G401 (cell line): ENCODE results near the gene GRK3. TPM values are rescaled to one million over a fixed set of nuclear protein-coding genes. Genes with fewer than 3 reads are reported as not detected.
"Not testable (repeated sequence)": the region's sequence is repeated elsewhere in the genome, so short reads cannot be mapped to it uniquely, and the experiment has no call there.

ENCODE experiments used
- DNase-seq: peaks from one replicate; pipeline ENCODE4 v3.0.0-alpha.2; 2015; ENCODE audit warnings: low spot score
- in situ Hi-C: cut with HindIII; loops from 2 replicates; pipeline ENCODE4 v1.10.0; 2016; ENCODE audit warnings: low sequenced_read_pairs, mixed read lengths
- total RNA-seq: library from RNA; depleted of rRNA; stranded (reverse); fragments of >200 nt; shearing (Covaris generic); gene quantifications from 2 replicates; pipeline ENCODE4 v1.2.3, GENCODE V29; 2014; rRNA removed

Gene GRK3
- total RNA-seq = 6.8 and 16.3 TPM in 2 replicates

DNA sequence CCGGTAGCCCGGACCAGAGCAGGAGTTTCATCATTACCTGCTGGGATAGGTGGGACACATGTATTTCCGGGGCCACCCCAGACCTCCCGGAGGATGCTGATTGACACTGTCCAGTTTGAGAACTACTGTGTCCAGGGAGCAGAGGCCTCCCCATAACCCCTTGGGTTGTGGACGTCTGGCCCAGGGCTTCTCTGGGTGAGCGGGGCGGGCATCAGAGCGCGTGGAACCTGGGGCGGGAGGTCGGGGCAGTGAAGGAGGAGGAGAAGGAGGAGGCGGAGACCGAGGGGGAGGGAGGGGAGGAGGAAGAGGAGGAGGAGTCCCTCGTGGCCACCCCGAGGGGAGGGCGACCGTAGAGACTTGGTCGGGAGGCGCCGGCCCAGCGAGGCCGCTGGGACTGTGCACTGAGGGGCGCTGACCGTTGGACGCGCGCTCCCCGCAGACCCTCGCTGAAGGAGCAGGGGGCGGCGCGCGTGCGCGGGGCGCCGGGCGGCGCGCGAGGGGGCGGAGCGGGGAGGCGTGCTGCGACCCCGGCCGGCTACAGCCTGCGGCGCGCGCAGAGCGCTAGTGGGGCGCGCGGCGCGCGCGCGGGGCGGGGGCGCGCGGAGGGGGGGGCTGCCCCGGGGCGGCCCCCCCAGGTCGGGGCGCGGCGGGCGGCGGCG lies at the start of gene GRK3:
Gene GRK3 (plus strand): TSS at position 356 of the 659 bp plus-strand sequence. CDS start 366 bp downstream, outside the sequence.
- in situ Hi-C loops = no loop called here
- peak; percentile 69 for DNase-seq

- in situ Hi-C loops = no loop called here
- DNase-seq = no peak
Observed at GRCh38 chr22:25518000-25518663, 46.3 kb upstream of the GRK3 start.

DNA sequence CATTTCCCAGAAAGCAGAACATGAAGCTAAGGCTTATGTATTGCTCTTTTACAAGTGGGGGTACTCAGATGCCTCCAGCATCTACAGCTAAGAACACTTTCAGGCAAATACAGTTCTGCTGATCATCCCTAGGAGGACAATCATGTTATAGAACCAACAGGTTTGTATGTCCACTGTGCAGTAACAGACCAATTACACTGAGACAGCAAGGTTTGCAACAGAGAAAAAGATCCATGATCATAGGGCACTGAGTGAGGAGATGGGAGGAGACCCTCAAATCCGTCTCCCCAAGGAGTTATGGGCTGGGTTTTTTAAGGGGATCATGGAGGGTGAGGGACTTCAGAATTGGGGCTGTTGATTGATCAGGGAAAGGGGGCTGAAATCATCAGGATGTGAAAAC lies 39.1 kb upstream of the GRK3 start:
- in situ Hi-C loops = no loop called here
- no peak for DNase-seq

GRCh38 chr22:25525804-25526584 lies 38.5 kb upstream of the GRK3 start:
- in situ Hi-C loops, DNase-seq: not testable (repeated sequence)

- DNase-seq, in situ Hi-C loops: not testable (repeated sequence)
Observed at GRCh38 chr22:25527016-25527415, 37.5 kb upstream of the GRK3 start.

- in situ Hi-C loops, DNase-seq: not testable (repeated sequence)
Observed at GRCh38 chr22:25528068-25528467, 36.4 kb upstream of the GRK3 start.

DNA sequence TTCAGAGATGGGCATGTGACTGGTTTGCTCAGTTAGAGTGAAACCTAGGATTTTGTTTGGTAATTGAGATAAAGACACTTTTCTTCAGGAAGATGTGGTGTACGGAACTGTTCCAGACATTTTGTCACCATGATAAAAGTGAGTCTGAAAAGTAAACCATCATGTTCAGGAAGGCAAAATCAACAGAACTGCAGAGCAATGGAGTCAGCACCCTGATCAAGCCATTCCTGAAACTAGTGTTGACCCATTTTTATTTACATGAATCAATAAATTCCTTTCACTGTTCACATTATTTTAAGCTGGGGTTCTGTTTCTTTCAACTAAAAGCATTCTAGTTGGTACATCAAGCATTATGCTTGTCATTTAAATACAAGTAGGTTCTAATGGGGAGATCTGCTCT lies 35.4 kb upstream of the GRK3 start:
- in situ Hi-C loops, DNase-seq: not testable (repeated sequence)

DNA sequence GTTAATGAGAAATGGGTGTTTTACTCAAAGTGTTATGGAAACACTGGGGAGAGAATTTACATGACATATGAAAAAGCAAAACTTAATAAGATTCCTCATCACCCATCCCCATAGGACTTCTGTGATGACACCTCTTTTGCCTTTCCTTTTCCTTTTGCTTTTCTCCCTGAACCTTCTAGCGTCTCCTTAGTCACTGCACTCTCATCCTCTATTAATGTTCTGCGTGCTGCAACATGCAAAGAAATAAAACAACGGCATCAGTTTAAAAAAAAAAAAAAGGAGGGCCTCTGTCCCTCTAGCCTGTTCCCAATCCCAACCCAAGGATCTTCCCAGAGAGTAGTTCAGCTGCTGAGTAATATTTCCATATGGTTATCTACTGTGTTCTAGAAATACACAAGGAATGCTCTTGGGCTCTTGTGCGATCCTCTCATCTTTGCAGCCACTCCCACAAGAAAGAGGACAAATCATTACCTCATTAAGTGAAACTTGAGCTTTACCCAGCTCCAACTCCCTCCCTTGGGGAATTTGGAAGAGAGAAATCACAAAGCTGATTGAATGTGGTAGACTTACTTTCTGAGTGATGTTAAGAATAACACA lies 34.8 kb upstream of the GRK3 start:
- DNase-seq, in situ Hi-C loops: not testable (repeated sequence)

GRCh38 chr22:25531677-25532076 lies 32.8 kb upstream of the GRK3 start:
- DNase-seq, in situ Hi-C loops: not testable (repeated sequence)

GRCh38 chr22:25534724-25535123 lies 29.8 kb upstream of the GRK3 start:
- DNase-seq = no peak
- in situ Hi-C loops = no loop called here

GRCh38 chr22:25536589-25536988 lies 27.9 kb upstream of the GRK3 start:
- DNase-seq = peak; percentile 56
- in situ Hi-C loops = no loop called here

- in situ Hi-C loops = no loop called here
- no peak for DNase-seq
Observed at GRCh38 chr22:25540166-25540907, 24.1 kb upstream of the GRK3 start.

DNA sequence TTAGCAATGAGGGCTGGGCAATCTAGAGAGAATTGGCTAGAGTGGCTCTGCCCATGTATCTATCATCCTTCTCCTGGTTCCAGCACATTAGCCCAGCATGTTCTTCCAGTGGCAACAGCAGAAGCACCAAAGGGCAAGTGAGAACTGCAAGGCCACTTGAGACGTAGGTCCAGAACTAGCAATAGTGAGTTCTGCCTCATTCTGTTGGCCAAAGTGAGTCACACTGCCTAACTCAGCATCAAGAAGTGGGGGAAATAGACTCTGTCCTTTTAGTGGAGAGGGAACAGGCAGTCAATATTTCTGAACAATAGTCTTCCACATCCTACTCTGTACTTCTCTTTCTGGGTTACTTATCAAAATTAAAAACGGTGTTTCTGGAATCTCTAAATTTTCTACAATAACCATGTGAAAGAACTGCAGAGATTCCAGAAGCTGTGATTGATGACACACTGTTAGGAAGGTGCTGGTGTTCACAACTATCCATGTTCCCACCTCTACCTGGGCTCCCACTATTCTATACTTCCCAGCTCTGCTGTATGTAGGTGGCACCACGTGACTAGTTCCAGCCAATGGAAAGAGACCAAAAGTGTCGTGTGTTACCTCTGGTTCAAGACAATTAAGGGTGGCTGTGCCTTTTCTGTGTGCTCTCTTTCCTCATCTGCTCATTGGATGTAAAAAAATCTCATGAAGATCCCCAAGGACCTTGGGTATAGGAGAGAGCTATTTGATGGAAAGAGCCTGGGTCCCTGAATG lies 23.4 kb upstream of the GRK3 start:
- DNase-seq = no peak
- in situ Hi-C loops = no loop called here

- DNase-seq = no peak
- in situ Hi-C loops = no loop called here
Observed at GRCh38 chr22:25542191-25542590, 22.3 kb upstream of the GRK3 start.

GRCh38 chr22:25542720-25543402 lies 21.6 kb upstream of the GRK3 start:
- DNase-seq = no peak
- in situ Hi-C loops = no loop called here

- DNase-seq = no peak
- in situ Hi-C loops = no loop called here
Observed at GRCh38 chr22:25545146-25545545, 19.3 kb upstream of the GRK3 start.

DNA sequence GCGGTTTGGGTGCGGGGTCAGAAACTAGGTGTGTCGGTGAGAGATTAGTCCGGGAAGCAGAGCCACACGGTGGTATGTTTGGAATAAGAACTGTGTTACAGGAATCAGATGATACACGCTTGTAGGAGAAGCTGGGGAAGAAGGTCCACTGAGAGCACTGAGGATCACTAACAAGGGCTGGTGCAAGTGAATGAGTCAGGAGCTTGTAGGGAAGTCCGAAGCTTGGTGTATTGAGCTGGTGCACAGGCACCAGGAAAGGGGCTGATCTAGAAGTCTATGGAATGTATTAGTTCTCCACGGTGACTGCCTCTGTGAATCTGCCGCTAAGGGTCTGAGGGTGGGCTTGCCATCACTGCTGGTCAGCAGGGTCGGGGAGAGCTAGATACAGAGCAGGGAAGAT lies 18.8 kb upstream of the GRK3 start:
- in situ Hi-C loops = no loop called here
- DNase-seq = no peak

- no peak for DNase-seq
- in situ Hi-C loops = no loop called here
Observed at GRCh38 chr22:25546242-25546641, 18.2 kb upstream of the GRK3 start.
